HEK293T (cell line): Measurements from ENCODE around the gene CHST3.
"Not testable (repeated sequence)": the region's sequence is repeated elsewhere in the genome, so short reads cannot be mapped to it uniquely, and the experiment has no call there.

Experiments
- CTCF ChIA-PET: fragments of 350-600 bp; formaldehyde crosslinking; extraction: SDS; loops from one replicate; lab custom pipeline; 2021; ENCODE audit warnings: antibody characterized with exemption, inconsistent platforms; lab: Yijun Ruan, JAX
- POLR2A ChIA-PET: fragments of 350-600 bp; formaldehyde crosslinking; extraction: SDS; loops from one replicate; lab custom pipeline; 2020; ENCODE audit warnings: antibody characterized with exemption, inconsistent platforms; lab: Yijun Ruan, JAX
- DNase-seq: peaks from one replicate; pipeline ENCODE4 v3.0.0; 2012; ENCODE audit warnings: mixed read lengths; ENCODE audit errors: extremely low spot score
- ARNT ChIP-seq: fragments of 450-650 bp; IDR thresholded peaks from 2 replicates; pipeline ENCODE4 v1.6.1; 2017; ENCODE audit warnings: mild to moderate bottlenecking
- BHLHE40 ChIP-seq: fragments of 450-650 bp; IDR thresholded peaks from 2 replicates; pipeline ENCODE4 v1.6.1; 2016; ENCODE audit warnings: mild to moderate bottlenecking, moderate library complexity, borderline replicate concordance
- CTBP1 ChIP-seq: fragments of 450-650 bp; IDR thresholded peaks from 2 replicates; pipeline ENCODE4 v1.6.1; 2016; ENCODE audit warnings: borderline replicate concordance
- ELF4 ChIP-seq: fragments of 450-650 bp; IDR thresholded peaks from 2 replicates; pipeline ENCODE4 v1.6.1; 2017; ENCODE audit warnings: antibody characterized with exemption
- FOXA1 ChIP-seq: fragments of 450-650 bp; IDR thresholded peaks from 2 replicates; pipeline ENCODE4 v1.6.1; 2016; ENCODE audit warnings: mild to moderate bottlenecking
- FOXK2 ChIP-seq: fragments of 450-650 bp; IDR thresholded peaks from 2 replicates; pipeline ENCODE4 v1.6.1; 2016; ENCODE audit warnings: mild to moderate bottlenecking
- FOXM1 ChIP-seq: fragments of 450-650 bp; IDR thresholded peaks from 2 replicates; pipeline ENCODE4 v1.6.1; 2017; ENCODE audit warnings: mild to moderate bottlenecking, borderline replicate concordance
- HDGF ChIP-seq: fragments of 450-650 bp; IDR thresholded peaks from 2 replicates; pipeline ENCODE4 v1.6.1; 2017; ENCODE audit warnings: antibody characterized with exemption, borderline replicate concordance
- L3MBTL2 ChIP-seq: fragments of 450-650 bp; conservative IDR thresholded peaks from 2 replicates; pipeline ENCODE4 v1.6.1; 2016; ENCODE audit warnings: mild to moderate bottlenecking
- LEF1 ChIP-seq: fragments of 450-650 bp; IDR thresholded peaks from 2 replicates; pipeline ENCODE4 v1.6.1; 2017; ENCODE audit warnings: mild to moderate bottlenecking, borderline replicate concordance
- NFRKB ChIP-seq: fragments of 450-650 bp; IDR thresholded peaks from 2 replicates; pipeline ENCODE4 v1.6.1; 2016; ENCODE audit warnings: mild to moderate bottlenecking, moderate library complexity
- SP1 ChIP-seq: fragments of 450-650 bp; IDR thresholded peaks from 2 replicates; pipeline ENCODE4 v1.6.1; 2017
- SUZ12 ChIP-seq: fragments of 450-650 bp; IDR thresholded peaks from 2 replicates; pipeline ENCODE4 v1.6.1; 2016; ENCODE audit warnings: mild to moderate bottlenecking
- TARDBP ChIP-seq: fragments of 450-650 bp; IDR thresholded peaks from 2 replicates; pipeline ENCODE4 v1.6.1; 2016
- ZNF384 ChIP-seq: fragments of 450-650 bp; IDR thresholded peaks from 2 replicates; pipeline ENCODE4 v1.6.1; 2016
- TF ChIP-seq, protein P1 (sequence below): fragments of 450-650 bp; IDR thresholded peaks from 2 replicates; pipeline ENCODE4 v1.6.1; 2016

The CHST3 gene, protein sequence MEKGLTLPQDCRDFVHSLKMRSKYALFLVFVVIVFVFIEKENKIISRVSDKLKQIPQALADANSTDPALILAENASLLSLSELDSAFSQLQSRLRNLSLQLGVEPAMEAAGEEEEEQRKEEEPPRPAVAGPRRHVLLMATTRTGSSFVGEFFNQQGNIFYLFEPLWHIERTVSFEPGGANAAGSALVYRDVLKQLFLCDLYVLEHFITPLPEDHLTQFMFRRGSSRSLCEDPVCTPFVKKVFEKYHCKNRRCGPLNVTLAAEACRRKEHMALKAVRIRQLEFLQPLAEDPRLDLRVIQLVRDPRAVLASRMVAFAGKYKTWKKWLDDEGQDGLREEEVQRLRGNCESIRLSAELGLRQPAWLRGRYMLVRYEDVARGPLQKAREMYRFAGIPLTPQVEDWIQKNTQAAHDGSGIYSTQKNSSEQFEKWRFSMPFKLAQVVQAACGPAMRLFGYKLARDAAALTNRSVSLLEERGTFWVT

DNA sequence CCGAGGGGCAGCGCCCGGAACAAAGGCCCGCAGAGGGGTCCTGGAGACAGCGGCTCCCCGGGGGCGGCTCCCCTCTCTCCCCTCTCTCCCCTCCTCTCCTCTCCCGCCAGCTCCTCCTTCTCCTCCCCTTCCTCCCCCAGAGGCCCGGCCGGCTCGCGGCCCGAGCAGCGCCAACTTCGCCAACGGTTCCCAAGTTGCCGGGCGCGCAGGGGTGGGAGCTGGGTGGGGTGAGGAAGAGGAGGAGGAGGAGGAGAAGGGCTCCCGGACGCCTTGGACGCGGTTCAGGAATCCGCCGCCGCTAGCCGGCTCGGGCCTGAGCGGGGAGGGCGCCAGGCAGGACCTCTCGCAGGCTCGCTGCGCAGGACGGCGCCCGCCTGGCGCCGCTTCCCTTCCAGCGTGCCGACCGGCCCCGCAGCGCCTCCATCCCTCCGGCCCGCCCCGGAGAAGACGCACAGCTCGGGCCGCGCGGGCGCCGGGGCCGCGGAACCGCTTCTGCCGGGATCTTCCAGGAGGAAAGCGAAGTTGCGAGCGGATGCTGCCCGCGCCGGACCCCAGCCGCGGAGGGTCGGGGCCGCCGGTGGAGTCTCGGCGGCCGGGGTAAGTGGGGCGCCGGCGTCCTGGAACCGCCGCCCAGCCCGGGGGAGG is at the start of gene CHST3:
Gene CHST3, plus strand, starts transcription at position 298 of the 645 bp plus-strand sequence. CDS start 41,448 bp downstream, outside the sequence.
- no peak for TF ChIP-seq FOXM1
- TF ChIP-seq SUZ12: no peak
- TF ChIP-seq L3MBTL2: no peak
- no peak for TF ChIP-seq ZNF384
- TF ChIP-seq ELF4: no peak
- TF ChIP-seq SP1: no peak
- TF ChIP-seq FOXA1: no peak
- TF ChIP-seq ARNT: no peak
- TF ChIP-seq NFRKB: no peak
- TF ChIP-seq, protein P1, sequence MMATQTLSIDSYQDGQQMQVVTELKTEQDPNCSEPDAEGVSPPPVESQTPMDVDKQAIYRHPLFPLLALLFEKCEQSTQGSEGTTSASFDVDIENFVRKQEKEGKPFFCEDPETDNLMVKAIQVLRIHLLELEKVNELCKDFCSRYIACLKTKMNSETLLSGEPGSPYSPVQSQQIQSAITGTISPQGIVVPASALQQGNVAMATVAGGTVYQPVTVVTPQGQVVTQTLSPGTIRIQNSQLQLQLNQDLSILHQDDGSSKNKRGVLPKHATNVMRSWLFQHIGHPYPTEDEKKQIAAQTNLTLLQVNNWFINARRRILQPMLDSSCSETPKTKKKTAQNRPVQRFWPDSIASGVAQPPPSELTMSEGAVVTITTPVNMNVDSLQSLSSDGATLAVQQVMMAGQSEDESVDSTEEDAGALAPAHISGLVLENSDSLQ: no peak
- TF ChIP-seq CTBP1: no peak
- no peak for TF ChIP-seq BHLHE40
- no peak for TF ChIP-seq HDGF
- no peak for TF ChIP-seq TARDBP
- no peak for TF ChIP-seq FOXK2
- no peak; the same call in 1 of the 2 replicates for TF ChIP-seq LEF1
- peak; percentile 61 for DNase-seq
- ChIA-PET POLR2A (interaction anchor here (0.7 to 1.7 kb wide), 6 partner anchors 10 to 128 kb away, joined by 3 to 5 read pairs (median 4); partner anchors contain the start of gene PSAP), CTCF (interaction anchor here (0.6 to 1.6 kb wide), 3 partner anchors 48 to 338 kb away, joined by 3 to 7 read pairs (median 4); no protein-coding TSS in a partner anchor)

DNA sequence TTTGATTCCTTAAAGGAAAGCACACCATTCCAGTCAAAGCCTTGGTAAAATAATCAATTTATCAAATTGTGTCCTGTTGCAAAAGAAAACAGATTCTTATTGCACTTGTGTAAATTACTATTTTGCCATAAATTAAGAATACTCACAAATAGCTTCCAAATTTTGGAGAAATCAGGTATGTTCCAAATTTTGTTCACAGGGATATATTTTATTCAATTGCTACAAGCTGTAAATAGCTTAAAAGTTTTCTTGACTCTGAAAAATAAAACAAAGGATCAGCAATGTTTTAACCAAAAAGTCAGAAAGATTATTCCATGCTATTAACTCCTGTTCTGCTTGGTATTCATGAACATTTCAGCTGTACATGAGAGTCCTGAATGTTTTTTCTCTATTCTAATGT is 47.4 kb upstream of the CHST3 start:
- no peak for DNase-seq
- ChIA-PET POLR2A (no interaction called here), CTCF (interaction anchor here (0.6 to 0.7 kb wide), 2 partner anchors 13 to 48 kb away, joined by 3 read pairs; no protein-coding TSS in a partner anchor)
- TF ChIP-seq ARNT (no peak), FOXK2 (no peak), ZNF384 (no peak), LEF1 (no peak), ELF4 (no peak), TARDBP (no peak), NFRKB (no peak), SUZ12 (no peak), CTBP1 (no peak), BHLHE40 (no peak), FOXA1 (no peak), SP1 (no peak), FOXM1 (no peak)
- TF ChIP-seq, protein P1: no peak

DNA sequence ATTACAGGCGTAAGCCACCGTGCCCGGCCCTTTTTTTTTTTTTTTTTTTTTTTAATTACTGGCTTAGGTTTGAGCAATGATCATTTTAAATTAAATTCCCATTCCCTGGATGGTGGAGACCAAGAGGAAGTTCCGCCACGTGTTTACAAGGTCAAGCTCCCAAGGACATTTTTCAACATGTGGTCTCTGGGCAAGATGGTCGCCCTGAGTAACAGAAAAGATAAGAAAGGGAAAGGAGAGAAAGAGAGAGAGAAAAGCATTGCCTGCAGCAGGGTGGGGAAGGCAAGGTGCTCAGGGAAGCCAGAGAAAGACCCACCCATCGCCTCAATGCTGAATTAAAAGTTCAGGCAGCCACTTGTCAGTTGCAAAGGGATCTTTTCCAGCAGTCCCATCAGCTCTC is 45.2 kb upstream of the CHST3 start:
- DNase-seq: no peak
- ChIA-PET CTCF (interaction anchor here (0.5 to 0.6 kb wide), 2 partner anchors 22 to 24 kb away, joined by 4 to 5 read pairs; no protein-coding TSS in a partner anchor), POLR2A (no interaction called here)
- TF ChIP-seq ZNF384 (no peak), L3MBTL2 (no peak), SP1 (no peak), ELF4 (no peak), SUZ12 (no peak), FOXK2 (no peak), LEF1 (no peak), CTBP1 (no peak), FOXA1 (no peak), BHLHE40 (no peak), ARNT (no peak), TARDBP (no peak), FOXM1 (no peak), NFRKB (no peak), HDGF (no peak)
- TF ChIP-seq, protein P1: no peak

DNA sequence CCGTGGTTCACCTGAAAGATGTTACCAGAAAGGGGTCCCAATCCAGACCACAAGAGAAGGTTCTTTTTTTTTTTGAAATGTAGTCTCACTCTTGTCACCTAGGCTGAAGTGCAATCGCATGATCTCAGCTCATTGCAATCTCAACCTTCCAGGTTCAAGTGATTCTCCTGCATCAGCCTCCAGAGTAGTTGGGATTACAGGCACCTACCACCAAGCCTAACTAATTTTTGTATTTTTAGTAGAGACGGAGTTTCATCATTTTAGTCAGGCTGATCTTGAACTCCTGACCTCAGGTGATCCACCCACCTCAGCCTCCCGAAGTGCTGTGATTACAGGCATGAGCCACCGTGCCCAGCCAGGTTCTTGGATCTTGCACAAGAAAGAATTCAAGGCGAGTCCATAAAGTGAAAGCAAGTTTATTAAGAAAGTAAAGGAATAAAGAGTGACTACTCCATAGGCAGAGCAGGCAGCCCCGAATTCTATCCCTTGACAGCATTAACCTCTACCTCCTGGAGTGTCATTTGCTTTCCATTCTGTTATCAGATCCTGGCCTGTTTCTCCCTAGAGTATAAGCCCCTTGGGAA is 44.1 kb upstream of the CHST3 start:
- DNase-seq, POLR2A ChIA-PET: not testable (repeated sequence)
- CTCF ChIA-PET: interaction anchor here (0.7 kb wide), 1 partner anchor 59 kb away, joined by 7 read pairs; no protein-coding TSS in a partner anchor

DNA sequence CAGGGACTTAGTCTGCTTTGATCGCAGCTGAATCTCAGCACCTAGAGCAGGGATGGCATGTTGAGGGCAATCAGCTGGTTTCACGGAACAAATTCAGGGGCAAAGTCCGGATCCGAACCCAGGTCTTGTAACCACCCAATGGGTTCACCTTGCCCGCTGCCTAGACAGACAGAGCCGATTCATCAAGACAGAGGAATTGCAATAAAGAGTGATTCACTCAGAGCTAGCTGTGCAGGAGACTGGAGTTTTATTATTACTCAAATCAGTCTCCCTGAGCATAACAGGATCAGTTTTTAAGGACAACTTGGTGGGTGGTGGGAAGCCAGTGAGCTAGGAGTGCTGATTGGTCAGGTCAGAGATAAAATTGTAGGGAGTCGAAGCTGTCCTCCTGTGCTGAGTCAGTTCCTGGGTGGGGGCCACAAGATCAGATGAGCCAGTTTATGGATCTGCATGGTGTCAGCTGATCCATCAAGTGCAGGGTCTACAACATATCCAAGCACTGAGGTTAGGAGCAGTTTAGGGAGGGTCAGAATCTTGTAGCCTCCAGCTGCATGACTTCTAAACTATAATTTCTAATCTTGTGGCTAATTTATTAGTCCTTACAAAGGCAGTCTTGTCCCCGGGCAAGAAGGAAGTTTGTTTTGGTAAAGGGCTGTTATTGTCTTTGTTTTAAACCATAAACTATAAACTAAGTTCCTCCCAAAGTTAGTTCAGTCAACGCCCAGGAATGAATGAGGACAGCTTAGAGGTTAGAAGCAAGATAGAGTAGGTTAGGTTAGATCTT is 43.5 kb upstream of the CHST3 start:
- POLR2A ChIA-PET: no interaction called here
- no peak for DNase-seq
- CTCF ChIA-PET: interaction anchor here (0.6 kb wide), 1 partner anchor 18 kb away, joined by 3 read pairs; no protein-coding TSS in a partner anchor
- no peak for TF ChIP-seq FOXM1
- TF ChIP-seq, protein P1: 0 out of 2 replicates have a peak, but pooled peaks have one; percentile 2
- TF ChIP-seq SP1: no peak
- no peak for TF ChIP-seq LEF1
